ENCODE measurements around the gene WDR54.
"Not testable (repeated sequence)": the region's sequence is repeated elsewhere in the genome, so short reads cannot be mapped to it uniquely, and the experiment has no call there.

The WDR54 gene

GRCh38 chr2:74436111-74436805 is 14.7 kb downstream of the WDR54 start:
- DNase-seq: no peak

GRCh38 chr2:74436848-74437695 is 15.5 kb downstream of the WDR54 start:
- DNase-seq: no peak

- DNase-seq: no peak
These were observed 16.7 kb downstream of the WDR54 start for GRCh38 chr2:74438248-74438647.

GRCh38 chr2:74439373-74439772 is 17.8 kb downstream of the WDR54 start:
- no peak for DNase-seq

- no peak for DNase-seq
These were observed 18.4 kb downstream of the WDR54 start for GRCh38 chr2:74439803-74440377.

GRCh38 chr2:74440378-74441169 is 19.0 kb downstream of the WDR54 start:
- peak; percentile 40 for DNase-seq

- DNase-seq: no peak
These were observed 19.7 kb downstream of the WDR54 start for GRCh38 chr2:74441170-74441689.

- no peak for DNase-seq
These were observed 20.4 kb downstream of the WDR54 start, which contains the start of gene RTKN for GRCh38 chr2:74441690-74442482. TSS of gene RTKN (minus strand) at chr2:74441937. CDS start at chr2:74441816, 121 bp downstream.

- not testable (repeated sequence) for DNase-seq
These were observed 21.2 kb downstream of the WDR54 start for GRCh38 chr2:74442483-74443297.

GRCh38 chr2:74444498-74445318 is 23.2 kb downstream of the WDR54 start:
- DNase-seq: no peak

- no peak for DNase-seq
These were observed 25.9 kb downstream of the WDR54 start for GRCh38 chr2:74447230-74447999.

GRCh38 chr2:74448771-74449170 is 27.2 kb downstream of the WDR54 start:
- no peak for DNase-seq

GRCh38 chr2:74450570-74451190 is 29.1 kb downstream of the WDR54 start:
- no peak for DNase-seq

GRCh38 chr2:74454654-74455511 is 33.4 kb downstream of the WDR54 start, which contains the start of gene INO80B:
TSS of gene INO80B (plus strand) at chr2:74455087. CDS start at chr2:74455117, 30 bp downstream.
- peak; percentile 98 for DNase-seq

- peak; percentile 14 for DNase-seq
These were observed 35.6 kb downstream of the WDR54 start for GRCh38 chr2:74457129-74457548.

GRCh38 chr2:74457549-74458131 is 36.1 kb downstream of the WDR54 start:
- DNase-seq: peak; percentile 54
